Immature natural killer cell (primary cell): Measurements from ENCODE around the gene PIAS3. TPM values are rescaled to one million over a fixed set of nuclear protein-coding genes. Genes with fewer than 3 reads are reported as not detected.

Experiments
- DNase-seq, 3 donors: peaks; one replicate each; pipeline ENCODE4 v3.0.0; 2022; ENCODE audit warnings: mixed read lengths in 1 of 3
- H3K27ac Mint-ChIP-seq, 6 donors: one replicate each; pipeline ENCODE4 v1.8.0; 2020; ENCODE audit warnings: mixed read lengths in 6 of 6, mild to moderate bottlenecking in 5 of 6, inconsistent platforms in 4 of 6, moderate library complexity in 3 of 6
- H3K27me3 Mint-ChIP-seq, 3 donors: one replicate each; pipeline ENCODE4 v1.8.0; 2020 to 2021; ENCODE audit warnings: low read depth in 3 of 3, mild to moderate bottlenecking in 3 of 3, mixed read lengths in 3 of 3, moderate library complexity in 3 of 3, inconsistent platforms in 1 of 3
- H3K36me3 Mint-ChIP-seq, 3 donors: one replicate each; pipeline ENCODE4 v1.8.0; 2020; ENCODE audit warnings: mixed read lengths in 3 of 3, inconsistent platforms in 2 of 3, mild to moderate bottlenecking in 2 of 3
- H3K4me1 Mint-ChIP-seq, 2 donors: one replicate each; pipeline ENCODE4 v1.8.0; 2020; ENCODE audit warnings: inconsistent platforms in 2 of 2, mild to moderate bottlenecking in 2 of 2, mixed read lengths in 2 of 2, moderate library complexity in 1 of 2
- H3K4me3 Mint-ChIP-seq, 5 donors: one replicate each; pipeline ENCODE4 v1.8.0; 2020; ENCODE audit warnings: mild to moderate bottlenecking in 5 of 5, mixed read lengths in 5 of 5, inconsistent platforms in 3 of 5, moderate library complexity in 3 of 5
- H3K9me3 Mint-ChIP-seq, 6 donors: one replicate each; pipeline ENCODE4 v1.8.0; 2020; ENCODE audit warnings: mild to moderate bottlenecking in 6 of 6, mixed read lengths in 6 of 6, inconsistent platforms in 4 of 6, moderate library complexity in 3 of 6
- polyA plus RNA-seq, 3 donors: library from polyadenylated mRNA; unstranded; fragments of 300-500 nt; fragmentation: Illumina TruSeq; gene quantifications; one replicate each; pipeline ENCODE4 v1.2.3, GENCODE V29; 2021

Gene PIAS3
- 10 to 100 TPM in 2 of 3 donors, 1 to 10 TPM in 1; 9.3 to 27.1 (median 10.5) TPM for polyA plus RNA-seq

DNA sequence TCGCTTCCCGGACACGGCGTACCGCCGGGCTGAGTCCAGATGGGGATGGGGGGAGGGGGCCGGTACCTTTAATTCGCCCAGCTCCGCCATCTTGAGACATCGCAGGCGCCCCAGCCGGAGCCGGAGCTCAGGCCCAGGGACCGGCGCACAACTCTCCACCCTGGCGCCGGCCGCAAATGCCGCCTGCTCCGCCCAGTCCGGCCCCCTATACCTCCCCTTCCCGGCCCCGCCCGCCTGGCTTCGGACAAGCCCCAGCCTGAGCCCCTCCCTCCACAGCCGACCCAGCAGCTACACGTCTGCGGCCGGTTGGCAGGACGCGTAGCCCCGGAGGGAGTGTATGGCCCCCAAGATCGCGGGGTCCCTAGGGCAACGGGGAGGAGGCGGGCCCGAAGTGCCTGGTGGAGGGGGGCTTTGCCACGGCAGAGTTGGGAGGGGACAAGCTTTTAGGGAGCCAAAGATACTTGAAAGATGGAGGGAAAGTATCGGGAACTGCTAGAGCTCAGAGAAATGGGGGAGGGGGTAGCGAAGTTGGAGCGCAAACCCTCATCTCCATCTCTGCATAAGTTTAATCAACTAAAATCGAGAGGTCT, at the start of gene PIAS3:
Gene PIAS3 (minus strand): TSS at position 181 of the 590 bp plus-strand sequence. CDS start 91 bp downstream, at position 90.
- H3K9me3 Mint-ChIP-seq = no peaks in the 10 kb centered on the region
- peaks cover 13 to 23% of the 10 kb centered on the region in 2 donors for H3K4me1 Mint-ChIP-seq
- peak within 1 kb of the TSS; percentile 94 to 97 (median 96) for H3K4me3 Mint-ChIP-seq
- peak; percentile 83 to 85 (median 85) for DNase-seq
- peak within 1 kb of the TSS; percentile 76 to 94 (median 88) for H3K27ac Mint-ChIP-seq
- H3K36me3 Mint-ChIP-seq = peaks cover 9 to 19% (median 15%) of the 10 kb centered on the region in 3 donors
- H3K27me3 Mint-ChIP-seq = peaks cover 0 to 8% (median 0%) of the 10 kb centered on the region in 3 donors

DNA sequence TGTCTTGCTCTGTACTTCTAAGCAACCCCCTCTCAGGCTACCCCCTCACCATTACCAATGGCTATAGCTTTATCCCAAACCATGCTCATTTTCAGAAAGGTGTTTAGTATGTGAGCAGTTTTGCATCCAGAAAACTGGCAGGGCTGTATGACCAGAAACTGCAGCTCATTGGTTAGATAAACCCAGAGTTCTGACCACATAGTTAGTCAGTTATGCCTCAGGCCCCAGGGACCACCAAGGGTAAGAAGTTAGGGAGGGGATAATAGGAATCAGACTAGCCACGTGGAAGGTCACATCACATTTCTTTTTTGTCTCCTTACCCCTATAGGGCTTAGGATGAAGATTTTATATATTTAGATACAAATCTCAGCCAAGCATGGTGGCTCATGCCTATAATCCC, 49.8 kb upstream of the PIAS3 start:
- no peak overlapping the region for H3K4me3 Mint-ChIP-seq
- H3K36me3 Mint-ChIP-seq = peaks cover 9 to 30% (median 23%) of the 10 kb centered on the region in 3 donors
- no peak for DNase-seq
- no peaks in the 10 kb centered on the region for H3K9me3 Mint-ChIP-seq
- no peak overlapping the region for H3K27ac Mint-ChIP-seq
- H3K27me3 Mint-ChIP-seq = peaks cover 0 to 1% (median 0%) of the 10 kb centered on the region in 3 donors
- peaks cover 6% of the 10 kb centered on the region in 2 donors for H3K4me1 Mint-ChIP-seq

DNA sequence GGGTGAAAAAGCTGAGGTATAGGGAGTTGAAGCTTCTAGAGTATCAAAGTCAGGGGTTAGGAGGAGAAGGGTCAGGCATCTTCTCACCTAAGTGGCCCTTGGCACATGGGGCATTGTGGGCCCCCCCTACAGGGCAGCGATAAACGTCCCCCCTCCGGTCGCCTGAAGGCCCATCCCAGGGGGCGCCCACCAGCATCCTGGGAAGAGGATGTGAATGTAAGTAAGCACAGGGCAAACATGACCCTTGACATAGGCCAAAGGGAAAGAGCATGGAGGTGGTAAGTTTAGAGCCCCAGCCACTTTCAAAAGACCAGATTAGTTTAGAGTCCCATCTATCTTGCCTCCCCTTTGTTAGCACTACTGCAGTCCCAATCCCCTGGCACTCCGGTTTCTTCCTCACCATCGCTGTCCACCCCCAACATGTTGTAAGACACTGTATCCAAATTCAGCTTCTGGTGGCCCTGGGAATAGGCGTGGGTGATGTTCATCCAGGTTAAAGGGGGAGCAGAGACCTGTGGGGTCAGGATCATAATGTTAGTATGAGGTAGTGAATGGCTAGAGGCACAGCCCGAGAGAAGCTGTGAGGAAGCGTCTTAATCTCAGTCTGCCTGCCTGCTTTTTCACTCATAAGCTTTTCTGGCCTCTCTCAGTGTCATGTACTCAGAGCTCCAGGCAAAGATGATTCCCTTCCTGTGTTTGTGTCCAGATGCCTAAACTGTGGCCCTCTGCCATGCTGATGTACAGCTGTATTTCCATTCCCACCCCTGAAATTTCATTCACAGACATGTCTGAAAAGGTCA, 48.3 kb upstream of the PIAS3 start:
- H3K4me1 Mint-ChIP-seq = peaks cover 6% of the 10 kb centered on the region in 2 donors
- no peak for DNase-seq
- H3K27me3 Mint-ChIP-seq = peaks cover 0 to 1% (median 0%) of the 10 kb centered on the region in 3 donors
- peaks cover 13 to 28% (median 13%) of the 10 kb centered on the region in 3 donors for H3K36me3 Mint-ChIP-seq
- H3K4me3 Mint-ChIP-seq = no peak overlapping the region
- no peak overlapping the region for H3K27ac Mint-ChIP-seq
- H3K9me3 Mint-ChIP-seq = no peaks in the 10 kb centered on the region

DNA sequence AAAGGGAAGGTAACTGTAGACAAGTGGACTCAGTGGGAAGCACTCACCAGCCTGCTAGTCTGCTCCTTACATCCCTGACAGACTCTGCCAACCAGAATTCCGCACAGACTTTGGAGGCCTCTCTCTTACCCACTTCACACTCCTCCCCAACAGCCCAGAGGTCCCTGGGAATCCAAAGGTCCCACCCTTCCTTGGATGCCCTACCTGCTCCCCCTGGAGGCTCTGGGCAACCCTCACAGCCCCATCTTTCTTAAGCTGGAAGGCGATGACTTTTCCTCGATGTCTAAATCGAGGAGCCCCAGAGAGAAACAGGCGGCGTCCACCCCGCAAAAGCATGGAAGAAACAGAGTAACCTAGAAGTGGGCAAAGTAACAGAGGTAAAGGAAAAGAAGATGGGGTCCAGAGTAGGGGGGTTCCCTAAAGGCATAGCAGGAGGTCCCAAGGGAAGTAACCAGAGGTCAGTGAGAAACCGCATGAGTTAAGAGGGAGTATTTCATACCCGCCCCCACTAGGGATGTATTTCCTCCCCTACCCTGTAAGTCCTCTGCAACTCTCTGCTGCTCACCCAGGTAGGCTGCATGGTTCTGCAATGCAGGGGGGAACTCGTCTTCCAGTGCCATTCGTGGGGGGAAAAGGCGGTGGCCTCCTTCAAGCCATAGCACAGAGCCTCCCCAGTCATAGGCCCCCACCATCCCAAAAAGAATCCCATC, 42.6 kb upstream of the PIAS3 start:
- no peaks in the 10 kb centered on the region for H3K4me1 Mint-ChIP-seq
- no peak for DNase-seq
- peaks cover 0 to 2% (median 0%) of the 10 kb centered on the region in 6 donors for H3K9me3 Mint-ChIP-seq
- no peak overlapping the region for H3K27ac Mint-ChIP-seq
- no peaks in the 10 kb centered on the region for H3K27me3 Mint-ChIP-seq
- peaks cover 11 to 18% (median 11%) of the 10 kb centered on the region in 3 donors for H3K36me3 Mint-ChIP-seq
- no peak overlapping the region for H3K4me3 Mint-ChIP-seq

DNA sequence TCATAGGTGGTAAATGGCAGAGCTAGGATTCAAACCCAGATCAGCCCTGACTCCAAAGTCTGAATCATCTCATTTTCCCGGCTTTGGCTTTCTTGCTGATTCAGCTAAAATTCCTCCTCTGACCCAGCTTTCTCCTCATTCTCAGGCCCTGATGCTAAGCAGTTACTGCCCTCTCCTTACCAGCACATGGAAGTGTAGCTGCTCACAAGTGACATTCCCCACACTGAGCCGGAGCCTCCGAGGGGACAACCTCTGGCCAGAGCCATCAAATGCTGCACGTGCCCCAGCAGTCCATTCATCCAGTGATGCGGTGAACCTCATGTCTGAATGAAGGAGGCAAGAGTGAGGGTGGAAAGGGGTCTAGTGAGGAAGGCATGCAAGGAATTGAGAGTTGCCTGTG, 39.9 kb upstream of the PIAS3 start:
- Mint-ChIP-seq H3K4me1 (no peaks in the 10 kb centered on the region), H3K9me3 (peaks cover 0 to 2% (median 0%) of the 10 kb centered on the region in 6 donors), H3K27me3 (peaks cover 0 to 2% (median 0%) of the 10 kb centered on the region in 3 donors), H3K36me3 (peaks cover 7 to 20% (median 15%) of the 10 kb centered on the region in 3 donors), H3K27ac (no peak overlapping the region), H3K4me3 (no peak overlapping the region)
- no peak for DNase-seq

DNA sequence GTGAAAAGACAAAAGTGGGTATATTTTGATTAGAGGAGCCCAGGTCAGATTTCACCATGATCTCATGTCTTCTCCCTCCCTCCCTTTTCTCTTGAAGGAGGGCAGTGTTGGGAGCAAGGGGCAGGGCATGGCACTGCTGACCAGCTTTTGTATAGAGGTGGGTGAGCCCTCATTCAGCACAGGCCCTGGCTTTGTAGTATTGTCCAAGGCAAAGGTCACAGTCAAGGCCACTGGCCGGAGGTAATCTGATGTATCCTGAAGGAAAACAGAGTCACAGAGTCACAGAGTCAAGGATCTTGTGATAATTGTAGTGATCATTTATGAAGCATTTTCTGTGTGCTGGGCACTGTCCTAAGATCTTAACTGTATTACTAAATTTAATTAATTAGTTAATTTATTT, 39.1 kb upstream of the PIAS3 start:
- Mint-ChIP-seq H3K36me3 (peaks cover 7 to 25% (median 15%) of the 10 kb centered on the region in 3 donors), H3K27me3 (peaks cover 0 to 2% (median 0%) of the 10 kb centered on the region in 3 donors), H3K9me3 (peaks cover 0 to 2% (median 0%) of the 10 kb centered on the region in 6 donors), H3K4me1 (no peaks in the 10 kb centered on the region), H3K4me3 (no peak overlapping the region), H3K27ac (no peak overlapping the region)
- DNase-seq = no peak

DNA sequence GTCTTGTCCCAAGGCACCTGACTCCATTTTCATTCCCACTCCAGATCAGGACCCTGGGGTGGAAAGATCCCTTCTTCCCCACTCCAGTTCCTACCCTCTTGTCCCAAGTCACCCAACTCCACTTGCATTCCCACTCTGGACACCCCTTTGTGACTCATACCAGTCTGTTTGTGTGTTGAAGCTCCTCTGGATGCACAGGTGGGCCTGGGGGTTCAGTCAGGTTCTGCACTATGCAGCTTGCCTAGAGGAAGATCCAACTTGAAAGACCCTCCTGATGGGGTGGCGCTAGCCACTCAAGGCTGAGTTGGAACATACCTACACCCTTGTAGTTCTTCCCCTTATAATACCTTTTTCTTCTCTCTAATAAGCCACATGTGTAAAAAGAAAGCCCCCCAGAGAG, 36.6 kb upstream of the PIAS3 start:
- no peak overlapping the region for H3K27ac Mint-ChIP-seq
- peaks cover 0 to 21% (median 8%) of the 10 kb centered on the region in 3 donors for H3K36me3 Mint-ChIP-seq
- H3K4me3 Mint-ChIP-seq = no peak overlapping the region
- H3K27me3 Mint-ChIP-seq = peaks cover 0 to 2% (median 2%) of the 10 kb centered on the region in 3 donors
- DNase-seq = no peak
- no peaks in the 10 kb centered on the region for H3K4me1 Mint-ChIP-seq
- no peaks in the 10 kb centered on the region for H3K9me3 Mint-ChIP-seq

DNA sequence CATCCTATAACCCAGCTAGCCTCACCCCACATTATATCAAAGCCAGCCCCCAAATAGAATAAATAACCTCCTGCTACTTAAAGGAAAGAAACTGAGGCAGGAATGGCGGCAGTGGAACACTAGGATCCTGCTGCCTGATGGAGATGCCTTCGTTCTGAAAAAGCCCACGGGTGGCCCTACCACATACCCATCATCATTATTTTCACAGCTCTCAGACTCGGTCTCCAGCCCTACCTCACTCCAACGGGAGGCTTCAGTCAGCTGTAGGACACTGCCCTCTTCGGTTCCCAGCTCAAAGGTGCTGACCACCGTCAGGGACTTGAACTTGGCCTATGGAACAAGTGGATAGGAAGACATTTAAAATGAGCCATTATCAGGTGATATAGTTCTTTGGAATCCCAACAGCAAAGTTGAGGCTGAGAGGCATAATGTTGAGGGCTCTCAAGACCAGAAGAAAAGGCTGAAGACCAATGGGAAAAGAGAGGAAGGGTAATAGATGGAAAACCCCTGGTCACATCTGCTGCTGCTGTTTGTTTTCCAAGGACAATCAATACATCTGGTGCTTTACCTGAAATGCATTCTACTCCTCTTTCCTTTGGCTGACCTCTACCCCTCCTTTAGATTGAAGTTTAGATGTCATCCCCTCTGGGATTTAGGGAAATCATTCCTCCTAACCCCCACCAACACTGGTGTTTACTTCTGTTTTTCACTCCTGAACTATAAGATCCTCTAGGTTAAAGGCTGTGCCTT, 34.6 kb upstream of the PIAS3 start:
- Mint-ChIP-seq H3K4me3 (no peak overlapping the region), H3K9me3 (no peaks in the 10 kb centered on the region), H3K27ac (no peak overlapping the region), H3K4me1 (no peaks in the 10 kb centered on the region), H3K27me3 (peaks cover 0 to 2% (median 2%) of the 10 kb centered on the region in 3 donors), H3K36me3 (peaks cover 0 to 14% (median 8%) of the 10 kb centered on the region in 3 donors)
- DNase-seq = no peak

DNA sequence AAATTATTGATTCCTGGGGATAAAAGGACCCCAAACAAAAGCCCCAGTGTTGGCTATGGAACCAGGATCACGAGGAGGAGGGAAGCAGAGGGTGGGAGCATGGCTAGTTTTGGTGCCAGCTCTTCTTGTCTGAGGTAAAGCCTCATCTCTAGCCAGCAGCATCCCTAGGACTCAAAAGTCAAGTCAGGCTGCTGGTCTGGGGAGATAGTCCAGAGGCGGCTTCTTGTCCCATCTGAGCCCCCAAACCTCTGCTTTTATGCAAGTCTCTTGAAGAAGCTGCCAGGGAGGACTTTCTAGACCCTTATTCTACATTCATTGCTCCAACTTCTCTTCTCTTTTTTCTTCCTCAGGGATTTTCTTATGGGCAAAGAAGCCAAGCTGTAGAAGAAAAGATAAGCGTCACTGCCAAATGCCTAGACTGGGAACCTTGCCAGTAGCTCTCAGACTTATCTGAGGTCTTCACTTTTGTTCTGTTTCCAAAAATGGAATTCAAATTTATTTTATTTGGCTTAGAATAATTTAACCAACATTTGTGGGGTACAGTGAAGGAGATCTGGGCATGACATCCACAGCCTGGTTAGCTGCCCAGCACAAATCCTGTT, 33.7 kb upstream of the PIAS3 start:
- Mint-ChIP-seq H3K27ac (no peak overlapping the region), H3K36me3 (peaks cover 0 to 14% (median 5%) of the 10 kb centered on the region in 3 donors), H3K4me3 (no peak overlapping the region), H3K4me1 (no peaks in the 10 kb centered on the region), H3K27me3 (peaks cover 0 to 2% (median 2%) of the 10 kb centered on the region in 3 donors), H3K9me3 (no peaks in the 10 kb centered on the region)
- DNase-seq = no peak

DNA sequence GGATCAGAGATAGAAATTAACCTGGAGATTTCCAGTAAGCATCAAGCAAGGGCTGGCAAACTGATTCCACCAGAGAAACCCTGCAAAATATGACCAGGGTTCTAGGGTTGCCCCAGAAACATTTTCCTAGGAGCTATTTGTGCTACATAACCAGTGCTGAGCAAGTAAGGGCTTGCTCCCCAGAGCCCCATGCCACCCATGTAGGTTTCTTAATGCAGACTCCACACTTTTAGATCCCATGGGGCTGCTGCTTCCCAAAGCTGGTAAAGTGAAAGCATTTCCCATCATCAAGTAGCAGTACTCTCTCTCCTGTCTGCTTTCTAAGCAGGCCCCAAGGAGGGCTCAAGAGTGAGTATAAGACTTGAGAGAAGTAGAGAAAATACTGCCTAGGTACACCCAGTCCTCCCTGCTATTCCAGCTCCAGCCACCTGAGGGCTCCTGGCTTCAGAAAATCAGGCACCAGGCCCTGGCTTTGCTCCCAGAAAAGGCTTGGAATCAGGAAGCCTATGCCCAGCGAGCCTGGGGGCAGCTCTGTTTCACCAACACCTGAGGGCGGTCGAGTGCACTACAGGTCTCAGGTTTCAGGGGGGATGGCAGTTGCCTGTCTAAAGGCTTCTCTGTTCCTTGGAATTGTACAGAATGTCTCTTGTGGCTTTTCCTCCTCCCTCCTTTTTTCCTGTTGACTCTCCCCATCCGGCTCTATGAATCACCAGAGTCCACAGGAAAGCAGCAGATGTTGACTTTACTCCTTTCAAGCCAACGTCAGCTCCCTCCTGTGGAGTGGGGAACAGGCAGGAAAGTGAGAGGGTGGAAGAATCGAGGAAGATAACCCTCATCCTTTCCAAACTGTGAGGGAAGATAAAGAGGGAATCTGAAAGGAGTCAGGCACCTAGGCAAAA, 33.0 kb upstream of the PIAS3 start:
- peaks cover 0 to under 1% of the 10 kb centered on the region in 2 donors for H3K4me1 Mint-ChIP-seq
- H3K36me3 Mint-ChIP-seq = peaks cover 0 to 14% (median 4%) of the 10 kb centered on the region in 3 donors
- H3K9me3 Mint-ChIP-seq = no peaks in the 10 kb centered on the region
- peak; percentile 19 to 39 (median 22) for DNase-seq
- H3K4me3 Mint-ChIP-seq = no peak overlapping the region
- H3K27me3 Mint-ChIP-seq = peaks cover 0 to 2% (median 2%) of the 10 kb centered on the region in 3 donors
- no peak overlapping the region for H3K27ac Mint-ChIP-seq

DNA sequence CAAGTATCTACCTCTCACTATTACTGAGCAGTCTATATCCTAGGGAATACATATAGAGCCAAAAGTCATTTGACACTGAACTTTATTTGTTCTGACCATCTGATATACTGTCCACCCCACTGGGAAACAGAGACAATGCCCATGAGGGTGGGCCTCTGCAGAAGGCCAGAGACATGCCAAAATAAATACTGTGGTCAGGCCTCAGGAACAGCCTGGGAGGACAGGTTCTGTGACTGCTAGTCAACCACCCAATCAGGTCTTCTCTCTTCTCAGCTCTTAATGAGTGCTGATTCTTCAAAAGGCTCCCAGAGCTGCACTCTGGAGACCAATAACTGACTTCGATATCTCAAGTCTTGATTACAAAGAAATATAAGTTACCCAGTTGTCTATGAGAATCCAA, 32.3 kb upstream of the PIAS3 start:
- H3K4me3 Mint-ChIP-seq = no peak overlapping the region
- DNase-seq = no peak
- no peaks in the 10 kb centered on the region for H3K9me3 Mint-ChIP-seq
- peaks cover 0 to 2% (median 2%) of the 10 kb centered on the region in 3 donors for H3K27me3 Mint-ChIP-seq
- no peak overlapping the region for H3K27ac Mint-ChIP-seq
- peaks cover 3 to 7% of the 10 kb centered on the region in 2 donors for H3K4me1 Mint-ChIP-seq
- peaks cover 0 to 9% (median 1%) of the 10 kb centered on the region in 3 donors for H3K36me3 Mint-ChIP-seq

DNA sequence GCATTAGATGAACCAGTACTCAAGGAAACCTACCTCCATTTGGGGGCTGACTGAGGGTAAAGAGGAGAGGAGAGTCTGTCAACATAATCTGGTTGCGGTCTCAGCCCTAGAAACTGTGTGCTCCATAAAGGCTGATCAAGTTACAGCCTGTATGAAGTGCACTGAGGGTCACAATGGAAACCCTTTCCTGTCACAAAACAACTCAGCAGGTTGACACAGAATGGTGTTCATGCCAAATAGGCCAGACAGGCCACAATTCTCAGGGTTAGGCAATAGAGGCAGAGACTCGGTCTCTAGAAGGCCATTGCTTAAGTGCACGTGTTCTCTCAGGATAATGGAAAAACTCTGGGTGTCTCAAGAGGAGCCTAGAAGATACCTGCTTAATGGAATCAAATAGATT, 30.8 kb upstream of the PIAS3 start:
- H3K4me1 Mint-ChIP-seq = peaks cover 14 to 21% of the 10 kb centered on the region in 2 donors

More for the DNA sequence above, 30.8 kb upstream of the PIAS3 start:
- Mint-ChIP-seq H3K27ac (no peak overlapping the region), H3K27me3 (peaks cover 0 to 9% (median 7%) of the 10 kb centered on the region in 3 donors), H3K9me3 (no peaks in the 10 kb centered on the region), H3K4me3 (no peak overlapping the region), H3K36me3 (peaks cover 0 to 7% (median 0%) of the 10 kb centered on the region in 3 donors)
- DNase-seq = no peak
